ENCODE results near the gene C10orf67. TPM values are rescaled to one million over a fixed set of nuclear protein-coding genes. Genes with fewer than 3 reads are reported as not detected.

C10orf67 gene
- total RNA-seq, 1 experiment from 2014 or later, result not detected

DNA sequence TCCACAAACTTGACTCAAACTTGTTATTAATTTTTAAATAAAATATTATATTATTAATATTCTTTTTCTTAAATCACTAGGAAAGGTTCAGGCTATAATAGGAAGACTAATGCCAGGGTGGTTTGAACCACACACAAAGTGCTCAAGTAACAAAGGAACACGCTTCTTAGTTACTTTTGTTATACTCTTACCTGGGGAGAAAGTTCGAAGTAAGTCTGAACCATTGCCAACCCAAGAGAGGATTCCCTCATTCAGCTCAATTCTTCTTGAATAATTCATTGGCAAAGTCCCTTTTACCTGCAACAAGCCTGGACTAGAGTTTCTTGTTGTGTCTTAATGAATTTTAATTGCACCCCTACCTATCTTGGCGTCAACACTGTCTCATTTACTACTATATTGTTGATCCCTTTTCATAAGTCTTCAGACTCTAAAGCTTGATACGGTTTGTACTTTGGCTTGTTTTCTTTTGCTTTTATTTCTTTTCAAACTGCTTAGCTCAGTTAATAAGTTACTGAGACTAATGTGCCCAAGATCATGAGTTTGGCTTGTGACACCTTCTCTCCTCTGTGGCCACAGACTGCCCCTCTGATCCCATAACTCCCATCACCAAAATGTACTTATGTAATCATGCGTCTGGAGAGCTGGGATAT is 10.2 kb upstream of the C10orf67 start:
- H3K27me3 ChIP-seq (ENCODE audit: insufficient read depth, low read length), result no peaks in the 10 kb centered on the region
- H2AFZ ChIP-seq (ENCODE audit: low read length), result no peak overlapping the region

More for the DNA sequence above, 10.2 kb upstream of the C10orf67 start:
- no peaks in the 10 kb centered on the region for H3K9me3 ChIP-seq (ENCODE audit: control insufficient read depth, low read depth, low read length)
- Mint-ChIP-seq H3K4me1 (no peaks in the 10 kb centered on the region), H3K9me3 (no peaks in the 10 kb centered on the region), H3K27me3 (ENCODE audit: low read depth) (no peaks in the 10 kb centered on the region; the same call in 1 of the 2 replicates), H3K36me3 (ENCODE audit: insufficient read depth in 1 of 3, low read depth in 3 of 3) (no peaks in the 10 kb centered on the region), H3K27ac (no peak overlapping the region), H3K4me3 (no peak overlapping the region)
- no peak overlapping the region for H2BK12ac ChIP-seq (ENCODE audit: insufficient read length, low read depth, low read length)
- TF ChIP-seq, protein P1, sequence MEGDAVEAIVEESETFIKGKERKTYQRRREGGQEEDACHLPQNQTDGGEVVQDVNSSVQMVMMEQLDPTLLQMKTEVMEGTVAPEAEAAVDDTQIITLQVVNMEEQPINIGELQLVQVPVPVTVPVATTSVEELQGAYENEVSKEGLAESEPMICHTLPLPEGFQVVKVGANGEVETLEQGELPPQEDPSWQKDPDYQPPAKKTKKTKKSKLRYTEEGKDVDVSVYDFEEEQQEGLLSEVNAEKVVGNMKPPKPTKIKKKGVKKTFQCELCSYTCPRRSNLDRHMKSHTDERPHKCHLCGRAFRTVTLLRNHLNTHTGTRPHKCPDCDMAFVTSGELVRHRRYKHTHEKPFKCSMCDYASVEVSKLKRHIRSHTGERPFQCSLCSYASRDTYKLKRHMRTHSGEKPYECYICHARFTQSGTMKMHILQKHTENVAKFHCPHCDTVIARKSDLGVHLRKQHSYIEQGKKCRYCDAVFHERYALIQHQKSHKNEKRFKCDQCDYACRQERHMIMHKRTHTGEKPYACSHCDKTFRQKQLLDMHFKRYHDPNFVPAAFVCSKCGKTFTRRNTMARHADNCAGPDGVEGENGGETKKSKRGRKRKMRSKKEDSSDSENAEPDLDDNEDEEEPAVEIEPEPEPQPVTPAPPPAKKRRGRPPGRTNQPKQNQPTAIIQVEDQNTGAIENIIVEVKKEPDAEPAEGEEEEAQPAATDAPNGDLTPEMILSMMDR (conservative IDR thresholded peaks at IDR 0.05), result no peak
- H3K14ac ChIP-seq (ENCODE audit: insufficient read depth, low read length), result no peak overlapping the region
- H4K5ac ChIP-seq (ENCODE audit: insufficient read length, low read depth, low read length), result no peak overlapping the region
- H2BK120ac ChIP-seq (ENCODE audit: low read depth, low read length, poor library complexity, severe bottlenecking), result no peak overlapping the region
- no CpG with 5 or more reads among the region's 5 CpGs for WGBS (ENCODE audit: extremely low coverage, insufficient read length, low lambda C conversion rate)
- H3K4me1 ChIP-seq (ENCODE audit: insufficient read depth, low read length), result no peaks in the 10 kb centered on the region
- H3K79me1 ChIP-seq (ENCODE audit: insufficient read depth, low read depth, low read length, poor library complexity, severe bottlenecking), result no peaks in the 10 kb centered on the region
- no peak overlapping the region for H3K23ac ChIP-seq (ENCODE audit: insufficient read length, low read depth, low read length)
- no peak overlapping the region for H3K4ac ChIP-seq (ENCODE audit: low read depth, low read length)
- H4K91ac ChIP-seq (ENCODE audit: insufficient read length, low read depth, low read length), result no peak overlapping the region
- H3K23me2 ChIP-seq (ENCODE audit: insufficient read length, low read depth, low read length, poor library complexity, severe bottlenecking), result no peaks in the 10 kb centered on the region
- H3T11ph ChIP-seq (ENCODE audit: low read length), result no peak overlapping the region
- H3K56ac ChIP-seq (ENCODE audit: insufficient read length, low read depth, low read length), result no peak overlapping the region
- no peak overlapping the region for H3K27ac ChIP-seq (ENCODE audit: insufficient read length, low read depth, low read length)
- no peaks in the 10 kb centered on the region for H3K79me2 ChIP-seq (ENCODE audit: insufficient read depth, low read length)
- no peak overlapping the region for H3K9ac ChIP-seq (ENCODE audit: extremely low read depth, insufficient read length, low read length)
- no peak for DNase-seq
- H2BK15ac ChIP-seq (ENCODE audit: low read depth, low read length), result no peak overlapping the region
- no peak overlapping the region for H2AK5ac ChIP-seq (ENCODE audit: insufficient read length, low read length)
- no peak overlapping the region for H2BK20ac ChIP-seq (ENCODE audit: low read depth, low read length, poor library complexity, severe bottlenecking)
- no peak overlapping the region for H3K4me2 ChIP-seq (ENCODE audit: insufficient read depth, insufficient read length, low read length)
- H4K8ac ChIP-seq (replicated peaks; ENCODE audit: insufficient read length, low read depth, low read length), result no peak overlapping the region
- no peak overlapping the region for H3K18ac ChIP-seq (ENCODE audit: insufficient read length, low read depth, low read length)
- H2BK5ac ChIP-seq (ENCODE audit: insufficient read length, low read length), result no peak overlapping the region
- H4K20me1 ChIP-seq (ENCODE audit: control insufficient read depth, insufficient read depth, insufficient read length), result no peaks in the 10 kb centered on the region

Data from H9 (cell line).